GM18517 (cell line): ENCODE results near the gene THRB.

Source experiments
- ATAC-seq: cut with Tn5 transposase; IDR thresholded peaks from one replicate; pipeline ENCODE4 v1.9.1; 2021; ENCODE audit warnings: mild to moderate bottlenecking, moderate library complexity; ENCODE audit not compliant: unreplicated experiment

The THRB gene

GRCh38 chr3:24385012-24385615, 109.5 kb downstream of the THRB start:
- ATAC-seq, result no peak

GRCh38 chr3:24382647-24383046, 112.0 kb downstream of the THRB start:
- ATAC-seq, result no peak

GRCh38 chr3:24379936-24380335, 114.7 kb downstream of the THRB start:
- no peak for ATAC-seq

- no peak for ATAC-seq
Observed at GRCh38 chr3:24378313-24378712, 116.3 kb downstream of the THRB start.

GRCh38 chr3:24377218-24377993, 117.2 kb downstream of the THRB start:
- ATAC-seq, result no peak

- ATAC-seq, result no peak
Observed at GRCh38 chr3:24375947-24376384, 118.7 kb downstream of the THRB start.

GRCh38 chr3:24374801-24375200, 119.8 kb downstream of the THRB start:
- ATAC-seq, result no peak

- ATAC-seq, result no peak
Observed at GRCh38 chr3:24373198-24373959, 121.3 kb downstream of the THRB start.

- no peak for ATAC-seq
Observed at GRCh38 chr3:24372559-24373197, 122.0 kb downstream of the THRB start.

GRCh38 chr3:24370352-24371090, 124.1 kb downstream of the THRB start:
- no peak for ATAC-seq

- no peak for ATAC-seq
Observed at GRCh38 chr3:24368605-24369004, 126.0 kb downstream of the THRB start.

- no peak for ATAC-seq
Observed at GRCh38 chr3:24367664-24368264, 126.9 kb downstream of the THRB start.

GRCh38 chr3:24367216-24367615, 127.4 kb downstream of the THRB start:
- ATAC-seq, result no peak

GRCh38 chr3:24365168-24365567, 129.5 kb downstream of the THRB start:
- no peak for ATAC-seq

- no peak for ATAC-seq
Observed at GRCh38 chr3:24364359-24364758, 130.3 kb downstream of the THRB start.

GRCh38 chr3:24363242-24363641, 131.4 kb downstream of the THRB start:
- no peak for ATAC-seq

- ATAC-seq, result no peak
Observed at GRCh38 chr3:24361623-24362022, 133.0 kb downstream of the THRB start.

- ATAC-seq, result no peak
Observed at GRCh38 chr3:24360957-24361356, 133.7 kb downstream of the THRB start.

GRCh38 chr3:24359645-24360462, 134.8 kb downstream of the THRB start:
- ATAC-seq, result no peak
